ENCODE results near the gene OR4D2.

OR4D2 gene

GRCh38 chr17:58210922-58211321, 44.1 kb downstream of the OR4D2 start:
- DNase-seq (ENCODE audit: low read depth) = no peak

- no peak for DNase-seq (ENCODE audit: low read depth)
These were observed 48.9 kb downstream of the OR4D2 start for GRCh38 chr17:58215685-58216084.

- DNase-seq (ENCODE audit: low read depth) = no peak
These were observed 51.0 kb downstream of the OR4D2 start for GRCh38 chr17:58217766-58218165.

GRCh38 chr17:58219007-58219788, 52.4 kb downstream of the OR4D2 start, which contains the start of gene MKS1:
MKS1 (minus strand) TSS chr17:58219255; CDS start chr17:58219230, 25 bp downstream.
- peak; percentile 87 for DNase-seq (ENCODE audit: low read depth)

- no peak for DNase-seq (ENCODE audit: low read depth)
These were observed 53.0 kb downstream of the OR4D2 start for GRCh38 chr17:58219789-58220183.
